ENCODE measurements around the gene PAEP.
"Not testable (repeated sequence)": the region's sequence is repeated elsewhere in the genome, so short reads cannot be mapped to it uniquely, and the experiment has no call there.

Gene PAEP

DNA sequence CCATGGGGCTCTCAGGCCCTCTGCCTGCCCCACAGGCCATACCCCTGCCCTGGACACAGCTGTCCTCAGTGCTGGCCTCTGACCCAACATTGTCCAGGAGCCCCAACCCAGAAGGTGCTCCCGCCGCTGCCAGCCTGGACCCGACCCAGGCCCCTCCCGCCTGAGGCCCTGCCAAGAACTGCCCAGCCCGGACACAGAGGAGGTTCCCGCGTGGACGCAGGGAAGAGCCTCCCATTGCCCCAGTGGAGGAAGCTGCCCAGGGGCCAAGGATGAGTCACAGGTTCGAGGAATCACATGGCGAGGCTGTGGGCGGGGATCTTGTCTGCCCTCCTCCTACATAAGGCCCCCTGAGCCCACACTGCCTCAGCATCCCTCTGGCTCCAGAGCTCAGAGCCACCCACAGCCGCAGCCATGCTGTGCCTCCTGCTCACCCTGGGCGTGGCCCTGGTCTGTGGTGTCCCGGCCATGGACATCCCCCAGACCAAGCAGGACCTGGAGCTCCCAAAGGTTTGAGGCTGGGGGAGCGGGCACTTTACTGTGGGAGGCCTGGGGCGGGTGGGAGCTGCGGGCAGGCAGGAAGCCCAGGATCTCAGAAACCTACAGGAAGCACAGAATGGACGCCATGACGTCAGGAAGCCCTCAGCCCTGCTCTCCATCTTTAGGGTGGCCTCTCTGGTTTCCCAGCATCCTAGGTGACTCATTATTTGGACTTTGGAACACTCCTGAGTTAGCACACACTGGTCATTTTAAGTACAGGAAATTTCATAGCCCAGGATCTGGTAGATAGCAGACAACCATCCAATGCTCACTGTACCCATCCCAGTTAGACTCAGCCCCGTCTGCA, at the start of gene PAEP:
TSS of gene PAEP (plus strand) at position 366 of the 844 bp plus-strand sequence.
- POLR2A ChIA-PET, result no interaction called here
- TF ChIP-seq, protein P1, sequence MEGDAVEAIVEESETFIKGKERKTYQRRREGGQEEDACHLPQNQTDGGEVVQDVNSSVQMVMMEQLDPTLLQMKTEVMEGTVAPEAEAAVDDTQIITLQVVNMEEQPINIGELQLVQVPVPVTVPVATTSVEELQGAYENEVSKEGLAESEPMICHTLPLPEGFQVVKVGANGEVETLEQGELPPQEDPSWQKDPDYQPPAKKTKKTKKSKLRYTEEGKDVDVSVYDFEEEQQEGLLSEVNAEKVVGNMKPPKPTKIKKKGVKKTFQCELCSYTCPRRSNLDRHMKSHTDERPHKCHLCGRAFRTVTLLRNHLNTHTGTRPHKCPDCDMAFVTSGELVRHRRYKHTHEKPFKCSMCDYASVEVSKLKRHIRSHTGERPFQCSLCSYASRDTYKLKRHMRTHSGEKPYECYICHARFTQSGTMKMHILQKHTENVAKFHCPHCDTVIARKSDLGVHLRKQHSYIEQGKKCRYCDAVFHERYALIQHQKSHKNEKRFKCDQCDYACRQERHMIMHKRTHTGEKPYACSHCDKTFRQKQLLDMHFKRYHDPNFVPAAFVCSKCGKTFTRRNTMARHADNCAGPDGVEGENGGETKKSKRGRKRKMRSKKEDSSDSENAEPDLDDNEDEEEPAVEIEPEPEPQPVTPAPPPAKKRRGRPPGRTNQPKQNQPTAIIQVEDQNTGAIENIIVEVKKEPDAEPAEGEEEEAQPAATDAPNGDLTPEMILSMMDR (IDR thresholded peaks at IDR 0.05; ENCODE audit: insufficient read depth, low read length, missing control alignments), result no peak

DNA sequence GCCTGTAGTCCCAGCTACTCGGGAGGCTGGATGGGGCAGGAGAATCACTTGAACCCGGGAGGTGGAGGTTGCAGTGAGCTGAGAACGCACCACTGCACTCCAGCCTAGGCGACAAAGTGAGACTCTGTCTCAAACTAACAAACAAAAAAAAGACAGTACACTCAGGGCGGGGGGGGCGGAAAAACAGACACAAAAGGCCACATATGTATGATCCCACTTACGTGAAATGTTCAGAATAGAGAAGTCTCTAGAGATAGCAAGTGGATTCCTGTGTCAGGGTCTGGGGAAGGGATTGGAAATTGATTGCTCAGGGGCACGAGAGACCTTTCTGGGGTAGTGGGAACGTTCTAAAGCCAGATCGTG, 49.3 kb upstream of the PAEP start:
- TF ChIP-seq, protein P1 (IDR thresholded peaks at IDR 0.05; ENCODE audit: insufficient read depth, low read length, missing control alignments), result no peak
- ChIA-PET CTCF (interaction anchor here (1.0 to 1.6 kb wide), 3 partner anchors 7 to 12 kb away, joined by 4 to 8 read pairs (median 4); partner anchors contain the start of gene MRPS2), POLR2A (no interaction called here)
- DNase-seq (ENCODE audit: low read depth, low spot score), result no peak
- no peak overlapping the region for H3K4me3 ChIP-seq (ENCODE audit: low read depth, low read length)

More for the DNA sequence above, at the start of gene PAEP:
- no peak for DNase-seq (ENCODE audit: low read depth, low spot score)
- CTCF ChIA-PET, result no interaction called here
- H3K4me3 ChIP-seq (ENCODE audit: low read depth, low read length), result no peak within 1 kb of the TSS

DNA sequence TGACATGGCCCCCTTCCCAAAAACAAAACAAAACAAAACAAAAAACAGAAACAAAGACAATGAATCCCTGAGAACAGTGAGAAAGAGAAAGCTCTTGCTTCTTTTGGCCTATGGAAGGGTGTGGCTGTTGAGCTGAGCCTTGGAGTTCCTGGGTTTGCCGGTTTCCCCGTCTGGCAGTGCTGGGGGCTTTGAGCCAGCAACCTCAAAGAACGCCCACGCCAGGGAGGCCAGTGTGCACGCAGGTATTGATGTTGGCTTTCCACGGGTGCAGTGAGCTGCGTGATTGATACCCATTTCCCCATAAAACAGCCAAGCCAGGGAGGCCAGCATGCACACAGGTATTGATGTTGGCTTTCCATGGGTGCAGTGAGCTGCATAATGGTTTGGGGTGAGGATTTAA, 48.7 kb upstream of the PAEP start:
- POLR2A ChIA-PET, result no interaction called here
- TF ChIP-seq, protein P1 (IDR thresholded peaks at IDR 0.05; ENCODE audit: insufficient read depth, low read length, missing control alignments), result no peak
- DNase-seq (ENCODE audit: low read depth, low spot score), result no peak
- H3K4me3 ChIP-seq (ENCODE audit: low read depth, low read length), result no peak overlapping the region
- CTCF ChIA-PET, result interaction anchor here (1.0 to 1.6 kb wide), 3 partner anchors 8 to 13 kb away, joined by 4 to 8 read pairs (median 4); partner anchors contain the start of gene MRPS2

DNA sequence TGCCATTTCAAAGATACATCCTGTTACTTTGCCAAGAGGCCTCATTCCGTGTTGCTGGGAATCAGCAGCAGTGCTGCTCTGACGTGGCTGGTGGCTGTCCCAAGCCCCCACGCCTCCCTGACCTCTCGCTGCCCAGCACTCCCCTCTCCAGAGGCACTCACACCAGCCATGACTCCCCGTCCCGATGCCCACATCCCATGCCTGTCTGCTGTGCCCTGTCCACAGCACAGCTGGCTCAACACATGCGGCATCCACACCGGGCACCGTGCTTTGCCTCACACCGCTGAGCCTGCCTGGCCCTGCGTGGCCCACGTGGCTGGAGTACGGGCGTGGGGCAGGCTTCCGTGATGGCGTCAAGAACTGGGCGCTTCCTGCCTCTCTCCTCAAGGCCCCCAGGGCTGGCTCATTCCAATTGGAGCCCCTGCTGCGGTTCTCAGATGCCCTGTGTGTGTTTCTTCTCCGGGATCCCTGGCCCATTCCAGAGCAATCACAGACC, 48.2 kb upstream of the PAEP start:
- CTCF ChIA-PET, result interaction anchor here (1.0 to 1.6 kb wide), 3 partner anchors 9 to 13 kb away, joined by 4 to 8 read pairs (median 4); partner anchors contain the start of gene MRPS2
- no peak for DNase-seq (ENCODE audit: low read depth, low spot score)
- H3K4me3 ChIP-seq (ENCODE audit: low read depth, low read length), result no peak overlapping the region
- TF ChIP-seq, protein P1 (IDR thresholded peaks at IDR 0.05; ENCODE audit: insufficient read depth, low read length, missing control alignments), result no peak
- POLR2A ChIA-PET, result no interaction called here

DNA sequence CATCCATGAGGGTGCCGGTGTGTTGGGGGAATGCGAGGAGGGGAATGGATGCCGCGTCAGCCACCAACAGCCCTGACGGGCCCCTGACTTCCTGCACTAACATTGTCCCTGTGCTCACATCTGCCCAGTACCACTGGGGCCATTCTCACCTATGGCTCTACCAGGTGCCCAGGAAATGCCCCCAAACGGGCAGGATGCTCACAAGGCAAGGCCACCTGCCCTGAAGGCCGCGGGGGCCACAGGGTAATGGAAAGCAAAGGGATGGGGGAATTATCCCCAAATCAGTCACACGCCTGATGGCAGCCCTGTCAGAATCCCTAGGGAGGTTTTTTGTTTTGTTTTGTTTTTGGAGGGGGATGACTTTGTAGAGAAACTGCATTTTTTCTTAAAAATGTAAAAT, 47.6 kb upstream of the PAEP start:
- DNase-seq (ENCODE audit: low read depth, low spot score); H3K4me3 ChIP-seq (ENCODE audit: low read depth, low read length); POLR2A ChIA-PET: not testable (repeated sequence)
- CTCF ChIA-PET, result interaction anchor here (0.9 to 1.5 kb wide), 2 partner anchors 9 to 609 kb away, joined by 3 to 5 read pairs; no protein-coding TSS in a partner anchor

DNA sequence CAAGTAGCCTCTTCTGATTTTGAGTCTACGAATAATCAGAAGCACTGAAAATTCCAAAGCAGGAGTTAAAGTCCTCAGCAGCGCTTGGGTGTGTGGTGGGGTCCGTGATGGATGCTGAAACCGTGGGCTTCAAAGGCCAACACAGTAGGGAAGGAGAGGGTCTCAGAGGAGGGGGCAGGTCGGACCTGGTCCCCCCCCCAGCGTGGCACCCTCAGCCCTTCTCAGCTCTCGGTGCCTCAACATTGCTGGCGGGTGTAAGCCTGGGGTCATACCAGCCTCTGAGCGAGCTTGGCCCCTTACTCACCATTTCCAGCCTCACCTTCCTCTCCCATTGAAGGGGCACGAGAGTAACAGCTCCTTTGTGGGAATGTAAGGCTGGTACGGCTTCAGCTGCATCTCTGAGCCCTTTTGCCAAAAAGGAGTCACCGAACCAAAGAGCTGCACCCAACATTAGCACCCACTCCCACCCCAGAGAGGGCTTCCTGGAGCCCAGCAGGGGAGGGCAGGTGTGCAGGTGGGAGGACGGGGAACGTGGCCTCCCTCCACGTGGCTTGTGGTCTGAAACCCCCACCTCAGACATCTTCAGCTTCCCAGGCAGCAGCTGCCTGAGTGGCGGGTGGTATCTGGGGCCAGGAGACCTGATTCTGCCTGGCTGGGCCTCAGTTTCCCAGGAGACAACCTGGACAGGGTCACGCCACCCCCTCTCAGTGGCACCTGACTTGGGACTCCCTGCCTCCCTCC, 47.0 kb upstream of the PAEP start:
- no peak for DNase-seq (ENCODE audit: low read depth, low spot score)
- POLR2A ChIA-PET, result no interaction called here
- CTCF ChIA-PET, result interaction anchor here (0.9 to 1.5 kb wide), 3 partner anchors 8 to 608 kb away, joined by 3 to 5 read pairs (median 4); no protein-coding TSS in a partner anchor
- no peak overlapping the region for H3K4me3 ChIP-seq (ENCODE audit: low read depth, low read length)
- TF ChIP-seq, protein P1 (IDR thresholded peaks at IDR 0.05; ENCODE audit: insufficient read depth, low read length, missing control alignments), result no peak
